ENCODE measurements around the gene BRD1.
A peak's percentile ranks its signal among the peaks of the same experiment; 100 is the strongest.

GRCh38 chr22:49849161-49850020, 21.7 kb upstream of the BRD1 start:
- TF ChIP-seq CTCF (conservative IDR thresholded peaks at IDR 0.05; ENCODE audit: low read depth, low read length) = no peak
- TF ChIP-seq EZH2 (IDR thresholded peaks at IDR 0.05; ENCODE audit: borderline replicate concordance, low read depth, low read length, poor library complexity, severe bottlenecking) = peak; percentile 77

All from A673 (cell line).